Natural killer cell treated with Interleukin-12 subunit alpha and Interleukin-12 subunit beta and Interleukin-15 and Interleukin-18, amount 100 ng/mL, for 72 hours (primary cell): ENCODE results near the gene MPV17. TPM values are rescaled to one million over a fixed set of nuclear protein-coding genes. Genes with fewer than 3 reads are reported as not detected.
A peak's percentile ranks its signal among the peaks of the same experiment; 100 is the strongest.
"Not testable (repeated sequence)": the region's sequence is repeated elsewhere in the genome, so short reads cannot be mapped to it uniquely, and the experiment has no call there.

Experiments used
- ATAC-seq, 2 donors: fragments of 150-1000 bp; cut with Tn5 transposase in 1 of 2; sonication (Bioruptor Pico), chemical (Tn5 transposase) in 1 of 2; 2 replicates each; pipeline ENCODE4 v1.10.0; 2021
- DNase-seq: peaks from one replicate; pipeline ENCODE4 v3.0.0; 2022; ENCODE audit warnings: low spot score
- H3K27ac Mint-ChIP-seq, 2 donors: 1 replicate in 1 of 2; 2 replicates in 1 of 2; pipeline ENCODE4 v1.8.0; 2022; ENCODE audit warnings: mixed read lengths in 2 of 2, mild to moderate bottlenecking in 1 of 2, moderate library complexity in 1 of 2
- H3K27me3 Mint-ChIP-seq, 2 donors: 1 replicate in 1 of 2; 2 replicates in 1 of 2; pipeline ENCODE4 v1.8.0; 2022; ENCODE audit warnings: mixed read lengths in 2 of 2
- H3K36me3 Mint-ChIP-seq: one replicate; pipeline ENCODE4 v1.8.0; 2022; ENCODE audit warnings: mixed read lengths
- H3K4me1 Mint-ChIP-seq, 2 donors: 1 replicate in 1 of 2; 2 replicates in 1 of 2; pipeline ENCODE4 v1.8.0; 2022; ENCODE audit warnings: low read depth in 2 of 2, mixed read lengths in 2 of 2, mild to moderate bottlenecking in 1 of 2
- H3K4me3 Mint-ChIP-seq: one replicate; pipeline ENCODE4 v1.8.0; 2022; ENCODE audit warnings: mixed read lengths
- H3K9me3 Mint-ChIP-seq: 2 replicates; pipeline ENCODE4 v1.8.0; 2022; ENCODE audit warnings: mixed read lengths
- total RNA-seq, 2 donors: library from RNA; stranded (reverse); gene quantifications; one replicate each; pipeline ENCODE4 v1.2.3, GENCODE V29; 2022

MPV17 gene
- total RNA-seq, 2 donors from 2014 or later: 92.4 to 96.1 TPM

GRCh38 chr2:27351802-27352598 is 29.1 kb upstream of the MPV17 start:
- H3K4me3 Mint-ChIP-seq: no peak overlapping the region
- H3K4me1 Mint-ChIP-seq: peaks cover 25 to 31% of the 10 kb centered on the region in 2 donors
- H3K27ac Mint-ChIP-seq: no peak overlapping the region
- peaks cover 2% of the 10 kb centered on the region for H3K36me3 Mint-ChIP-seq
- no peaks in the 10 kb centered on the region for H3K9me3 Mint-ChIP-seq
- no peak for DNase-seq
- no peak for ATAC-seq
- H3K27me3 Mint-ChIP-seq: no peaks in the 10 kb centered on the region

GRCh38 chr2:27350106-27350693 is 27.3 kb upstream of the MPV17 start:
- Mint-ChIP-seq H3K9me3 (no peaks in the 10 kb centered on the region), H3K4me3 (no peak overlapping the region), H3K36me3 (no peaks in the 10 kb centered on the region), H3K4me1 (peaks cover 23 to 24% of the 10 kb centered on the region in 2 donors), H3K27ac (no peak overlapping the region), H3K27me3 (no peaks in the 10 kb centered on the region)
- no peak for ATAC-seq
- DNase-seq: no peak

GRCh38 chr2:27347641-27348040 is 24.7 kb upstream of the MPV17 start:
- Mint-ChIP-seq H3K36me3 (no peaks in the 10 kb centered on the region), H3K4me3 (no peak overlapping the region), H3K27ac (no peak overlapping the region), H3K4me1 (peaks cover 17 to 21% of the 10 kb centered on the region in 2 donors), H3K9me3 (no peaks in the 10 kb centered on the region), H3K27me3 (no peaks in the 10 kb centered on the region)
- ATAC-seq: no peak
- DNase-seq: no peak

- DNase-seq (no peak), ATAC-seq (no peak)
- Mint-ChIP-seq H3K36me3 (peaks cover 21% of the 10 kb centered on the region), H3K27ac (no peak overlapping the region), H3K4me1 (no peaks in the 10 kb centered on the region), H3K27me3 (no peaks in the 10 kb centered on the region), H3K9me3 (no peaks in the 10 kb centered on the region), H3K4me3 (no peak overlapping the region)
These were observed 13.3 kb upstream of the MPV17 start for GRCh38 chr2:27336173-27336572.

GRCh38 chr2:27335311-27335710 is 12.4 kb upstream of the MPV17 start:
- Mint-ChIP-seq H3K27me3 (no peaks in the 10 kb centered on the region), H3K27ac (no peak overlapping the region), H3K9me3 (no peaks in the 10 kb centered on the region), H3K4me3 (no peak overlapping the region), H3K4me1 (no peaks in the 10 kb centered on the region), H3K36me3 (peaks cover 14% of the 10 kb centered on the region)
- ATAC-seq (no peak), DNase-seq (no peak)

- Mint-ChIP-seq H3K27me3 (no peaks in the 10 kb centered on the region), H3K36me3 (peaks cover 14% of the 10 kb centered on the region), H3K4me3 (peak overlapping the region; percentile 98), H3K9me3 (no peaks in the 10 kb centered on the region), H3K4me1 (peaks cover 18 to 22% of the 10 kb centered on the region in 2 donors), H3K27ac (peak overlapping the region; percentile 91 to 98)
- DNase-seq (no peak), ATAC-seq (no peak)
These were observed 1.8 kb upstream of the MPV17 start for GRCh38 chr2:27324720-27325119.

- Mint-ChIP-seq H3K4me1 (peaks cover 18 to 22% of the 10 kb centered on the region in 2 donors), H3K36me3 (peaks cover 14% of the 10 kb centered on the region), H3K4me3 (peak overlapping the region; percentile 98), H3K27ac (peak overlapping the region; percentile 91 to 98), H3K27me3 (no peaks in the 10 kb centered on the region), H3K9me3 (no peaks in the 10 kb centered on the region)
- ATAC-seq: no peak
- DNase-seq: no peak
These were observed 844 bp upstream of the MPV17 start for GRCh38 chr2:27323596-27324285.

GRCh38 chr2:27322301-27322765 is 564 bp downstream of the MPV17 start:
- no peak for DNase-seq
- Mint-ChIP-seq H3K27me3 (no peaks in the 10 kb centered on the region), H3K4me3 (peak overlapping the region; percentile 98), H3K9me3 (no peaks in the 10 kb centered on the region), H3K36me3 (peaks cover 9% of the 10 kb centered on the region), H3K27ac (peak overlapping the region; percentile 91 to 98), H3K4me1 (peaks cover 18 to 22% of the 10 kb centered on the region in 2 donors)
- peak; percentile 26 to 57 for ATAC-seq

- DNase-seq (no peak), ATAC-seq (no peak)
- H3K27me3 Mint-ChIP-seq: no peaks in the 10 kb centered on the region
- peak overlapping the region; percentile 98 for H3K4me3 Mint-ChIP-seq
- H3K9me3 Mint-ChIP-seq: no peaks in the 10 kb centered on the region
- no peaks in the 10 kb centered on the region for H3K36me3 Mint-ChIP-seq
- peaks cover 18 to 22% of the 10 kb centered on the region in 2 donors for H3K4me1 Mint-ChIP-seq
- H3K27ac Mint-ChIP-seq: no peak overlapping the region
These were observed 1.8 kb downstream of the MPV17 start for GRCh38 chr2:27320958-27321543.

- H3K4me1 Mint-ChIP-seq: peaks cover 21 to 22% of the 10 kb centered on the region in 2 donors
- H3K4me3 Mint-ChIP-seq, H3K27ac Mint-ChIP-seq, ATAC-seq, H3K36me3 Mint-ChIP-seq, H3K27me3 Mint-ChIP-seq, DNase-seq, H3K9me3 Mint-ChIP-seq: not testable (repeated sequence)
These were observed 3.1 kb downstream of the MPV17 start for GRCh38 chr2:27319839-27320238.

- H3K9me3 Mint-ChIP-seq: no peaks in the 10 kb centered on the region
- no peak overlapping the region for H3K27ac Mint-ChIP-seq
- no peaks in the 10 kb centered on the region for H3K36me3 Mint-ChIP-seq
- no peaks in the 10 kb centered on the region for H3K27me3 Mint-ChIP-seq
- no peak overlapping the region for H3K4me3 Mint-ChIP-seq
- peaks cover 7 to 10% of the 10 kb centered on the region in 2 donors for H3K4me1 Mint-ChIP-seq
- no peak for ATAC-seq
- no peak for DNase-seq
These were observed 6.1 kb downstream of the MPV17 start for GRCh38 chr2:27316655-27317412.

GRCh38 chr2:27315122-27315521 is 7.8 kb downstream of the MPV17 start:
- no peaks in the 10 kb centered on the region for H3K9me3 Mint-ChIP-seq
- ATAC-seq: no peak
- no peak overlapping the region for H3K4me3 Mint-ChIP-seq
- peaks cover 0 to 6% of the 10 kb centered on the region in 2 donors for H3K4me1 Mint-ChIP-seq
- no peak for DNase-seq
- no peak overlapping the region for H3K27ac Mint-ChIP-seq
- no peaks in the 10 kb centered on the region for H3K36me3 Mint-ChIP-seq
- H3K27me3 Mint-ChIP-seq: no peaks in the 10 kb centered on the region

GRCh38 chr2:27314709-27315108 is 8.2 kb downstream of the MPV17 start:
- Mint-ChIP-seq H3K4me1 (peaks cover 0 to 6% of the 10 kb centered on the region in 2 donors), H3K27me3 (no peaks in the 10 kb centered on the region), H3K9me3 (no peaks in the 10 kb centered on the region), H3K4me3 (no peak overlapping the region), H3K36me3 (peaks cover 2% of the 10 kb centered on the region), H3K27ac (no peak overlapping the region)
- ATAC-seq (no peak), DNase-seq (no peak)
